HFFc6 (cell line): Measurements from ENCODE around the gene TAF1C. TPM values are rescaled to one million over a fixed set of nuclear protein-coding genes. Genes with fewer than 3 reads are reported as not detected.

Experiments used
- DNase-seq: peaks from one replicate; pipeline ENCODE4 v3.0.0-alpha.2; 2018
- H3K27ac Mint-ChIP-seq: 2 replicates; pipeline ENCODE4 v1.8.0; 2020; ENCODE audit warnings: mild to moderate bottlenecking, mixed read lengths
- H3K27me3 Mint-ChIP-seq: 2 replicates; pipeline ENCODE4 v1.8.0; 2021; ENCODE audit warnings: mild to moderate bottlenecking, moderate library complexity, mixed read lengths; ENCODE audit not compliant: insufficient read depth
- H3K36me3 Mint-ChIP-seq: 2 replicates; pipeline ENCODE4 v1.8.0; 2021; ENCODE audit warnings: low read depth, mixed read lengths
- H3K4me1 Mint-ChIP-seq: 2 replicates; pipeline ENCODE4 v1.8.0; 2020; ENCODE audit warnings: low read depth, mixed read lengths
- H3K4me3 Mint-ChIP-seq: 2 replicates; pipeline ENCODE4 v1.8.0; 2020; ENCODE audit warnings: mild to moderate bottlenecking, moderate library complexity, mixed read lengths
- H3K9me3 Mint-ChIP-seq: 2 replicates; pipeline ENCODE4 v1.8.0; 2020; ENCODE audit warnings: mild to moderate bottlenecking, mixed read lengths
- total RNA-seq, 6 experiments: library from RNA; stranded (reverse); fragmentation: NEBNext Ultra II Directional; extraction: Animal tissue kit (Norgen Biotek cat#: 25700); gene quantifications; 2 replicates in 1 of 6; 3 replicates in 5 of 6; pipeline ENCODE4 v1.2.3, GENCODE V29; 2021
- TF ChIP-seq, protein P1 (sequence below): fragments of 200-600 bp; sonication (generic); IDR thresholded peaks from 2 replicates; pipeline ENCODE4 v1.5.0; 2021; ENCODE audit warnings: antibody characterized with exemption, mild to moderate bottlenecking

The TAF1C gene
- total RNA-seq, 6 experiments from 2014 or later = 22.0 to 30.4 (median 25.7) TPM

DNA sequence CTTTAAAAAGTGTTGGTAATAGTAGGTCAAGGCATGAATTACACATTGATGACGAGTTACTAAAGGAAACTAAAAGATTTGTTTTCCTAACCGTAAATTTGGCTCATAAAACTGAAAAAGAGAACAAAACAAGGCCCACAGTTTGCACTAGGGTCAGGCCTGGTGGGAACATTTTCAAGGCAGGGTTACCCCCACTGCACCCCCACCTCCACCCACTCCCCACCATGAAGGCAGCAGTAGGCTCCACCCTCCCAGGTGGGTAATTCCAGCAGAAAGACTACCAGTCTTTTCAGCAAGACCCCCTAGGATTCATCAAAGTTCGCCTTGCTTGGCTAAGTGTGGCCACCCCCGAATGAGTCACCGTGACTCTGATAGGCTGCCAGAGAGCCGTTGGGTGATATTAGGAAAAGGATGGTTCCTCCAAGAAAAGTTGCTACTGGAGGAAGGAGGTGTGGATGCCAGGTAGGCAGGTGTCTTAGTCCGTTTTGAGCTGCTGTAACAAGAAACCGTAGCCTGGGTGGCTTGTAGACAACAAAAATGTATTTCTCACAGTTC is 33.1 kb downstream of the TAF1C start:
- Mint-ChIP-seq H3K9me3 (no peaks in the 10 kb centered on the region), H3K27ac (no peak overlapping the region), H3K4me1 (peaks cover 12% of the 10 kb centered on the region), H3K36me3 (no peaks in the 10 kb centered on the region), H3K4me3 (no peak overlapping the region), H3K27me3 (peaks cover 22% of the 10 kb centered on the region)
- DNase-seq = no peak
- TF ChIP-seq, protein P1, sequence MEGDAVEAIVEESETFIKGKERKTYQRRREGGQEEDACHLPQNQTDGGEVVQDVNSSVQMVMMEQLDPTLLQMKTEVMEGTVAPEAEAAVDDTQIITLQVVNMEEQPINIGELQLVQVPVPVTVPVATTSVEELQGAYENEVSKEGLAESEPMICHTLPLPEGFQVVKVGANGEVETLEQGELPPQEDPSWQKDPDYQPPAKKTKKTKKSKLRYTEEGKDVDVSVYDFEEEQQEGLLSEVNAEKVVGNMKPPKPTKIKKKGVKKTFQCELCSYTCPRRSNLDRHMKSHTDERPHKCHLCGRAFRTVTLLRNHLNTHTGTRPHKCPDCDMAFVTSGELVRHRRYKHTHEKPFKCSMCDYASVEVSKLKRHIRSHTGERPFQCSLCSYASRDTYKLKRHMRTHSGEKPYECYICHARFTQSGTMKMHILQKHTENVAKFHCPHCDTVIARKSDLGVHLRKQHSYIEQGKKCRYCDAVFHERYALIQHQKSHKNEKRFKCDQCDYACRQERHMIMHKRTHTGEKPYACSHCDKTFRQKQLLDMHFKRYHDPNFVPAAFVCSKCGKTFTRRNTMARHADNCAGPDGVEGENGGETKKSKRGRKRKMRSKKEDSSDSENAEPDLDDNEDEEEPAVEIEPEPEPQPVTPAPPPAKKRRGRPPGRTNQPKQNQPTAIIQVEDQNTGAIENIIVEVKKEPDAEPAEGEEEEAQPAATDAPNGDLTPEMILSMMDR = no peak

DNA sequence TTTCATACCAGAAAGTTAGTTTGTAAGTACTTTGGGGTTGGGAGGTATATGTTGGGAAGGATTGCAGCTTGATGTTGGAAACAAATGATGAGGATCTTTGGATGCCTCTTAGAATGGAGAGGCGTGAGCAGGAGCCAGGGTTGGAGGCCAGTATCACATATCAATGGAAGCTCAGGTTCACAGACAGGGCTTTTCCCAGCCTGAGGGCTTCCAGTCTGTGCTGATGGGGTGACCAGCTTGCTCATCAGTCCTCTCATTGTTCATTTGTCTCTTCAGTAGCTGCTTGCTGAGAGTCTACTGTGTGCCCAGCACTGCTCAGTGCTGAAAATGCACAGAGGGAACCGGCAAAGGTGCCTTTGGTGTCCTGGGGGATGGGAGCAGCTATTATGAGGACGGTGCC is 35.9 kb downstream of the TAF1C start:
- H3K9me3 Mint-ChIP-seq = no peaks in the 10 kb centered on the region
- no peak overlapping the region for H3K27ac Mint-ChIP-seq
- peaks cover 15% of the 10 kb centered on the region for H3K27me3 Mint-ChIP-seq
- H3K4me3 Mint-ChIP-seq = no peak overlapping the region
- no peaks in the 10 kb centered on the region for H3K4me1 Mint-ChIP-seq
- TF ChIP-seq, protein P1 = no peak
- DNase-seq = no peak
- no peaks in the 10 kb centered on the region for H3K36me3 Mint-ChIP-seq

DNA sequence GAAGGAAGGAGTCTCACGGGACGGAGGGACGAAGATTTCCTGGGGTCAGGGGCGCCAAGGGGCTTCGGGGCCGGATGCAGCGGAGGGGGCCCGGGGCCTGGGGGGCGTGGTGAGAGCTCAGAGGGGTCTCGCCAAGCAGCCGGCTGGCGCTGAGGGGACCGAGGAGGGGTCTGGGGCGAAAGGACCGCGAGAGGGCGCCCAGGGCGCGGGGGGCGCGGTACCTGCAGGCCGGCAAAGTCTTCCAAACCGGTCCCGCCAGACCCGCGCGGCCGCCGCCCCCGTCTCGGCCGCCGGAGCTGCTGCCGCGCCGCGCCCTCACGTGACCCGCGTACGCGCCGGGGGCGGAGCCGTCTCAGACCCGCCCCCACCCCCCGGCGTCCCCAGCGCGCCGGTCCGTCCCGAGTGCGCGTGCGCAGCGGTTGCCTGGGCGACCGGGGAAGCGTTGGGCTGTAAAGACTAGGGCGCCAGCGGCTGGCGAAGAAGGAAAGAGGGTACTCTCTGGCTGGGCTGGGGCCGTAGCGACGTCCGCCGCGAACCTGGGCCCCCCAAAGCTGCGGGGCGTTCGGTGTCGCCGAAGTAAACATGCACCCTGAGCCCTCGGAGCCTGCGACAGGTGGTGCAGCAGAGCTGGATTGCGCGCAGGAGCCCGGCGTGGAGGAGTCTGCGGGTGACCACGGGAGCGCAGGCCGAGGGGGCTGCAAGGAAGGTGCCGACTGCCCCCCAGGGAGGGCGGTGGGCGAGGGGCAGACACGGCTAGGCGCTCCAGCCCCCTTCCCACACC is 41.8 kb downstream of the TAF1C start, which contains the start of the genes DNAAF1 and HSDL1:
Gene DNAAF1, plus strand, starts transcription at position 450 of the 781 bp plus-strand sequence. Its CDS starts 133 bp downstream, at position 583.
Gene HSDL1, minus strand, starts transcription at position 319 of the 781 bp plus-strand sequence. CDS start 13,856 bp downstream, outside the sequence.
- TF ChIP-seq, protein P1 = peak; percentile 44
- H3K36me3 Mint-ChIP-seq = no peaks in the 10 kb centered on the region
- peak within 1 kb of the TSS; percentile 46 for H3K27ac Mint-ChIP-seq
- peak; percentile 63 for DNase-seq
- no peaks in the 10 kb centered on the region for H3K9me3 Mint-ChIP-seq
- H3K4me3 Mint-ChIP-seq = peak within 1 kb of the TSS; percentile 98
- H3K4me1 Mint-ChIP-seq = peaks cover 13% of the 10 kb centered on the region
- H3K27me3 Mint-ChIP-seq = peaks cover 4% of the 10 kb centered on the region

DNA sequence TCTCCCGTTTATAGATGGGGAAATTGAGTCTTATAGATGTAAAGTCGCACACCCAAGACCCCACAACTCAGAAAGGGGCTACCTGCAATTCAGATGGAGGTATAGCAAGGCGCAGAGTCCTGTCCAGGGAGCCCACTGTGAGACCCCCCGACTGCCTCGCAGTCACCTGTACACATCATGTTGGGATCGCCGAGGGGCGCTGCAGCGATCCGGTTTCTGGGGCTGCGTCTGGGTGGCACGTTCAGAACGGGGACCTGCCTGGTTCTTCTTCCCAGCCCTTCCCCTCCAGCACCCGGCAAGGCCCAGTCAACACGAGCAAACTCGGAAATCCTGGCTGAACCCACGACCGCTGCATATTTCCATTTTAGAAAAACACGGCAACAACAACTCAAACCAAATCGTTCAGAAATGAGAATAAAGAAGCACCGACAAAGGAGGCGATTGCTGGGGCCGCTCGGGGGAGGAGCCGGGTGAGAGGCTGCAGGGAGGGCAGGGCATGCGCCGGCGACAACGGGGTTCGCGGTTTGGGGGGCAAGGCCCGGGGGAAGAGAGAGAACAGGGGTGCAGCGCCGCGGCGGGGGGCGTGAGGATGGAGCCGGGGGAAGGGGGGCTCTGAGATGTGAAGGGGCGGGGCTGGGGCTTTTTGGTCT is 42.5 kb downstream of the TAF1C start:
- peaks cover 14% of the 10 kb centered on the region for H3K4me1 Mint-ChIP-seq
- H3K27ac Mint-ChIP-seq = peak overlapping the region; percentile 46
- DNase-seq = no peak
- H3K4me3 Mint-ChIP-seq = peak overlapping the region; percentile 98
- no peaks in the 10 kb centered on the region for H3K9me3 Mint-ChIP-seq
- H3K27me3 Mint-ChIP-seq = peaks cover 1% of the 10 kb centered on the region; the same call in 1 of the 2 replicates
- H3K36me3 Mint-ChIP-seq = no peaks in the 10 kb centered on the region
- TF ChIP-seq, protein P1 = no peak

DNA sequence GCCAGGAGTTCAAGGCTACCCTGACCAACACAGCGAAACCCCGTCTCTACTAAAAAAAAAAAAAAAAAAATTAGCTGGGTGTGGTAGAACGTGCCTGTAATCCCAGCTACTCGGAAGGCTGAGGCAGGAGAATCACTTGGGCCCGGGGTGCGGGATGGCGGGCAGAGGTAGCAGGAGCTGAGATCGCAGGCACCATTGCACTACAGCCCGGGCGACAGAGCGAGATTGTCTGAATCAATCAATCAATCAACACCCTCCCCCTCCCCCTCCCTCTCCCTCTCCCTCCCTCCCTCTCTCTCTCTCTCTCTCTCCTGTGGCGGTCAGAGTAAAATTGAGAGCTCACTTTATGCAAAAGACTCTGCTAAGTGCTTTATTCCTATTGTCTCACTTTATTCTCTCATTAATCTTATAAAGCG is 43.1 kb downstream of the TAF1C start:
- DNase-seq = no peak
- 0 out of 2 replicates have a peak, but pooled peaks cover under 1% of the 10 kb centered on the region for H3K27me3 Mint-ChIP-seq
- H3K4me1 Mint-ChIP-seq = peaks cover 19% of the 10 kb centered on the region
- no peaks in the 10 kb centered on the region for H3K36me3 Mint-ChIP-seq
- H3K9me3 Mint-ChIP-seq = no peaks in the 10 kb centered on the region
- TF ChIP-seq, protein P1 = no peak
- H3K4me3 Mint-ChIP-seq = peak overlapping the region; percentile 98
- peak overlapping the region; percentile 46; the same call in 1 of the 2 replicates for H3K27ac Mint-ChIP-seq
